Uterus (tissue), 2 donors: ENCODE data around the gene OTUB2.

Source experiments
- POLR2A ChIP-seq, 2 donors: fragments of 450-650 bp; IDR thresholded peaks; one replicate each; pipeline ENCODE4 v1.6.1; 2016; ENCODE audit warnings: antibody characterized with exemption in 2 of 2, mild to moderate bottlenecking in 1 of 2, moderate library complexity in 1 of 2
- TF ChIP-seq, protein P1 (sequence below), 4 experiments: fragments of 200-600 bp in 2 of 4; fragments of 450-650 bp in 2 of 4; sonication (generic) in 2 of 4; IDR thresholded peaks; one replicate each; pipeline ENCODE4 v1.5.1; 2016 to 2019; ENCODE audit warnings: antibody characterized with exemption in 4 of 4, mild to moderate bottlenecking in 2 of 4, moderate library complexity in 1 of 4

DNA sequence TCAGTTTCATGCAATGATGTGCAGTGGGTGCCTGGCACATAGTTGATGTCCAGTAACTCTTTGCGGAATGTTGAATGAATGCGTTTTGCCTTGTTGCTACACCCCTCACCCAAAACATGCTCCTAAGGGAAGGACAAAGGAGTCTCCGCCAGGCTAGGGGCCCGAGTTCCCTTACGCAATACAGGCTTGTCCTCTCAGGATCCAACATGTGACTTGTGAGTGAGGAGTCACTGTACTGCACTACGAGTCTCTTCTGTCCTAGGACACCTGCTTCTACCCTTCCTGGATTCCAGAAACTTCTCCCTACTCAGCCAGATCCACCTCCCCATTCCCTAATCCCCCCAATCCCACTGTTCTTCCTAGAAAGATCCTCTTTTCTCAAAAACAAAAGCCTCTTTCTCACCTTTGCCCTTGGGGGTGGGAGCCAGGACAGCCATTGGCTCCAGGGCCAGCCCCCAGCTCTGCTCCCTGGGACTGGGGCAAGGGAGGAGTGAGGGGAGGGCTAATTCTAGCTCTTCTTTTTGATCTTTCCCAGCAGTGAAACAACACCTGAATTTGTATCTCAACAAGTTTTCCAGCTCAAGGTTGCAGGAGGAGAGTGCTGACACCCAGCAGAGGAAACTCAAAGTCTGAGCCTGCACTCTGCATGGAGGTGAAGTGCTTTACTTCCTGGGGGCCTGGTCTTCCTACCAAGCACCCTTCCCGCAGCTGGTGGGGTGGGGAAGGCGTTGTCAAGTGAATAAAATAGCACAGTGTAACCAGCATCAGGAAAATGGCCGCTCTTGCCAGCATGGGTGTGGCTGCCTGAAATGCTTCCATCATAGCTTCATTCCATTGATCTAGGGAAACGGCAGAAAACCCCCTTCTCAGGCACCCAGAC, 3.4 kb upstream of the OTUB2 start:
- TF ChIP-seq, protein P1, sequence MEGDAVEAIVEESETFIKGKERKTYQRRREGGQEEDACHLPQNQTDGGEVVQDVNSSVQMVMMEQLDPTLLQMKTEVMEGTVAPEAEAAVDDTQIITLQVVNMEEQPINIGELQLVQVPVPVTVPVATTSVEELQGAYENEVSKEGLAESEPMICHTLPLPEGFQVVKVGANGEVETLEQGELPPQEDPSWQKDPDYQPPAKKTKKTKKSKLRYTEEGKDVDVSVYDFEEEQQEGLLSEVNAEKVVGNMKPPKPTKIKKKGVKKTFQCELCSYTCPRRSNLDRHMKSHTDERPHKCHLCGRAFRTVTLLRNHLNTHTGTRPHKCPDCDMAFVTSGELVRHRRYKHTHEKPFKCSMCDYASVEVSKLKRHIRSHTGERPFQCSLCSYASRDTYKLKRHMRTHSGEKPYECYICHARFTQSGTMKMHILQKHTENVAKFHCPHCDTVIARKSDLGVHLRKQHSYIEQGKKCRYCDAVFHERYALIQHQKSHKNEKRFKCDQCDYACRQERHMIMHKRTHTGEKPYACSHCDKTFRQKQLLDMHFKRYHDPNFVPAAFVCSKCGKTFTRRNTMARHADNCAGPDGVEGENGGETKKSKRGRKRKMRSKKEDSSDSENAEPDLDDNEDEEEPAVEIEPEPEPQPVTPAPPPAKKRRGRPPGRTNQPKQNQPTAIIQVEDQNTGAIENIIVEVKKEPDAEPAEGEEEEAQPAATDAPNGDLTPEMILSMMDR (IDR thresholded peaks at IDR 0.05), result no peak
- TF ChIP-seq POLR2A (IDR thresholded peaks at IDR 0.05), result no peak
